A549 treated with dexamethasone at 1 μM for 4 hours (cell line): ENCODE data around the gene TRAF6. TPM values are rescaled to one million over a fixed set of nuclear protein-coding genes. Genes with fewer than 3 reads are reported as not detected.

Experiments used
- total RNA-seq: library from RNA; stranded (reverse); fragments of 200-300 nt; extraction: Qiagen RNA extraction; gene quantifications from 5 replicates; pipeline ENCODE4 v1.2.3, GENCODE V29; 2022

TRAF6 gene
- total RNA-seq, result 7.1 to 9.5 TPM (median 9.0 TPM) in 5 replicates

GRCh38 chr11:36509694-36510593 lies at the start of gene TRAF6:
TSS of gene TRAF6 (minus strand) at chr11:36510272. CDS start at chr11:36501515, 8,757 bp downstream.

Other genes starting within 250 kb of the TRAF6 start
- gene COMMD9, start 220.8 kb downstream of the TRAF6 start, total RNA-seq, result 44.5 to 53.5 TPM (median 52.1 TPM) in 5 replicates
- 11.4 to 15.6 TPM (median 13.2 TPM) in 5 replicates for gene PRR5L, start 214.0 kb downstream of the TRAF6 start, total RNA-seq
- 0.01 to 0.53 TPM (median 0.40 TPM) in 5 replicates for gene RAG1, start 57.7 kb upstream of the TRAF6 start, total RNA-seq
- 14.0 to 21.6 TPM (median 15.8 TPM) in 5 replicates for gene IFTAP, start 84.2 kb upstream of the TRAF6 start, total RNA-seq
- not detected in 5 replicates for gene RAG2, start 88.0 kb upstream of the TRAF6 start, total RNA-seq